GM12878 (cell line): ENCODE results near the gene TOM1L2. TPM values are rescaled to one million over a fixed set of nuclear protein-coding genes. Genes with fewer than 3 reads are reported as not detected.

Experiments
- ATAC-seq: fragments of 200-7000 bp; cut with Tn5 transposase; 3 replicates; pipeline ENCODE4 v1.9.1; 2020; ENCODE audit warnings: mild to moderate bottlenecking, moderate library complexity
- BruUV-seq: library from RNA; stranded (reverse); fragments of 400-500 nt; replicated peaks from 2 replicates; lab custom pipeline; 2021; lab: Mats Ljungman, UMichigan
- CTCF ChIA-PET: fragments of 300-600 bp; sonication (Branson Sonifier 250); formaldehyde crosslinking; extraction: SDS; loops from one replicate; lab custom pipeline; 2021; ENCODE audit warnings: inconsistent platforms; lab: Yijun Ruan, JAX
- POLR2A ChIA-PET: fragments of 350-600 bp; formaldehyde crosslinking; extraction: SDS; loops from one replicate; lab custom pipeline; 2021; ENCODE audit warnings: inconsistent platforms; lab: Charles Lee
- RAD21 ChIA-PET: fragments of 300-600 bp; sonication (Branson Sonifier 250); formaldehyde crosslinking; loops from one replicate; lab custom pipeline; 2023; ENCODE audit warnings: antibody characterized with exemption; ENCODE audit not compliant: unreplicated experiment; lab: Charles Lee
- SMC1A ChIA-PET: fragments of 300-600 bp; sonication (Branson Sonifier 250); formaldehyde crosslinking; loops from one replicate; lab custom pipeline; 2023; ENCODE audit not compliant: unreplicated experiment, uncharacterized antibody; lab: Charles Lee
- DNase-seq: peaks from one replicate; pipeline ENCODE4 v3.0.0-alpha.2; 2011; ENCODE audit warnings: low read depth, low spot score
- FAIRE-seq: peaks from 3 replicates; lab custom pipeline; 2011; peaks lifted over from hg19 to GRCh38; lab: Jason Lieb, UNC
- H2AFZ ChIP-seq: 2 replicates; pipeline ENCODE4 v1.6.0; 2011; ENCODE audit warnings: low read depth, low read length, control low read depth; ENCODE audit not compliant: control insufficient read depth
- H3K27ac ChIP-seq: 2 replicates; pipeline ENCODE4 v1.5.1; 2011; ENCODE audit warnings: control low read depth; ENCODE audit not compliant: control insufficient read depth, insufficient read depth
- H3K27me3 ChIP-seq, 2 experiments: replicated peaks in 1 of 2; 2 replicates each; pipeline versions ENCODE4 v1.6.0 to v1.6.1; 2011; ENCODE audit warnings: low read length in 1 of 2; ENCODE audit not compliant: control insufficient read depth in 2 of 2, insufficient read depth in 2 of 2
- H3K36me3 ChIP-seq, 2 experiments: 2 replicates each; pipeline ENCODE4 v1.5.1; 2011; ENCODE audit warnings: low read length in 1 of 2; ENCODE audit not compliant: control insufficient read depth in 2 of 2, insufficient read depth in 2 of 2
- H3K4me1 ChIP-seq: 2 replicates; pipeline ENCODE4 v1.6.1; 2011; ENCODE audit warnings: mild to moderate bottlenecking, low read length, moderate library complexity, mixed read lengths; ENCODE audit not compliant: control insufficient read depth, insufficient read depth
- H3K4me2 ChIP-seq: 2 replicates; pipeline ENCODE4 v1.6.0; 2011; ENCODE audit warnings: control low read depth; ENCODE audit not compliant: control insufficient read depth, insufficient read depth
- H3K4me3 ChIP-seq: fragments of 200-600 bp; sonication (generic); 2 replicates; pipeline ENCODE4 v1.5.1; 2016
- H3K79me2 ChIP-seq: 2 replicates; pipeline ENCODE4 v1.6.0; 2011; ENCODE audit warnings: low read length; ENCODE audit not compliant: control insufficient read depth, insufficient read depth
- H3K9ac ChIP-seq: 2 replicates; pipeline ENCODE4 v1.8.0; 2011; ENCODE audit warnings: low read length, control low read depth, mixed read lengths; ENCODE audit not compliant: control insufficient read depth, insufficient read depth
- H3K9me3 ChIP-seq: replicated peaks from 3 replicates; pipeline ENCODE4 v1.5.1; 2011; ENCODE audit warnings: mild to moderate bottlenecking, low read length; ENCODE audit not compliant: control insufficient read depth, insufficient read depth
- H4K20me1 ChIP-seq: 2 replicates; pipeline ENCODE4 v1.6.0; 2011; ENCODE audit not compliant: control insufficient read depth, insufficient read depth
- ASH2L ChIP-seq: fragments of 300-600, 200-600 bp; sonication (generic); IDR thresholded peaks from 2 replicates; pipeline ENCODE4 v1.6.1; 2017; ENCODE audit warnings: low read depth, mild to moderate bottlenecking, borderline replicate concordance
- ATF7 ChIP-seq: fragments of 450-650 bp; IDR thresholded peaks from 2 replicates; pipeline ENCODE4 v1.6.1; 2016; ENCODE audit warnings: low read depth, mild to moderate bottlenecking
- CBFB ChIP-seq: IDR thresholded peaks from 2 replicates; pipeline ENCODE4 v1.6.1; 2016; ENCODE audit warnings: antibody characterized with exemption, low read depth
- CHD4 ChIP-seq: fragments of 200-600 bp; sonication (generic); IDR thresholded peaks from 2 replicates; pipeline ENCODE4 v1.6.1; 2016; ENCODE audit warnings: mild to moderate bottlenecking
- EP300 ChIP-seq, 2 experiments: fragments of 150-350 bp in 1 of 2; IDR thresholded peaks; 2 replicates each; pipeline ENCODE4 v1.6.1; 2011 to 2012; ENCODE audit warnings: low read depth in 2 of 2, low read length in 2 of 2, borderline replicate concordance in 1 of 2, improper control_type of control experiment in 1 of 2, inconsistent platforms in 1 of 2; ENCODE audit not compliant: control insufficient read depth in 1 of 2
- IRF3 ChIP-seq: fragments of 450-650 bp; IDR thresholded peaks from 2 replicates; pipeline ENCODE4 v1.6.1; 2014; ENCODE audit warnings: mild to moderate bottlenecking
- MYC ChIP-seq: IDR thresholded peaks from 2 replicates; pipeline ENCODE4 v1.6.1; 2011; ENCODE audit warnings: mild to moderate bottlenecking, low read length, moderate library complexity, inconsistent platforms; ENCODE audit not compliant: insufficient read depth, insufficient replicate concordance, insufficient read length, severe bottlenecking
- POLR2A ChIP-seq: IDR thresholded peaks from 2 replicates; pipeline ENCODE4 v1.6.1; 2011; ENCODE audit warnings: low read depth, mild to moderate bottlenecking, low read length
- RELB ChIP-seq: fragments of 450-650 bp; IDR thresholded peaks from 2 replicates; pipeline ENCODE4 v1.6.1; 2017; ENCODE audit warnings: low read depth, mild to moderate bottlenecking, moderate library complexity
- SIN3A ChIP-seq: IDR thresholded peaks from 2 replicates; pipeline ENCODE4 v1.6.1; 2012; ENCODE audit warnings: low read depth, low read length, improper control_type of control experiment
- SMC3 ChIP-seq: IDR thresholded peaks from 2 replicates; pipeline ENCODE4 v1.6.1; 2011; ENCODE audit warnings: low read length, improper control_type of control experiment, borderline replicate concordance
- SREBF2 ChIP-seq: IDR thresholded peaks from 2 replicates; pipeline ENCODE4 v1.6.1; 2012; ENCODE audit warnings: mild to moderate bottlenecking, low read length
- TBL1XR1 ChIP-seq: IDR thresholded peaks from 2 replicates; pipeline ENCODE4 v1.6.1; 2012; ENCODE audit warnings: low read depth, low read length, improper control_type of control experiment
- YBX1 ChIP-seq: fragments of 450-650 bp; IDR thresholded peaks from 2 replicates; pipeline ENCODE4 v1.6.1; 2016; ENCODE audit warnings: antibody characterized with exemption
- ZBTB33 ChIP-seq: fragments of 450-650 bp; IDR thresholded peaks from 2 replicates; pipeline ENCODE4 v1.6.1; 2017; ENCODE audit warnings: mild to moderate bottlenecking
- ZNF24 ChIP-seq: fragments of 450-650 bp; IDR thresholded peaks from 2 replicates; pipeline ENCODE4 v1.6.1; 2017; ENCODE audit warnings: antibody characterized with exemption, mild to moderate bottlenecking
- ZNF274 ChIP-seq: IDR thresholded peaks from one replicate; pipeline ENCODE4 v1.8.0; 2011; ENCODE audit not compliant: insufficient read length, insufficient read depth
- ZNF622 ChIP-seq: fragments of 450-650 bp; IDR thresholded peaks from 2 replicates; pipeline ENCODE4 v1.6.1; 2017; ENCODE audit warnings: mild to moderate bottlenecking, inconsistent platforms
- WGBS: methylation state at CpG from one replicate; pipeline ENCODE4 v1.1.6; 2016; ENCODE audit warnings: low lambda C conversion rate; ENCODE audit not compliant: insufficient replicate concordance, insufficient coverage; ENCODE audit errors: missing lambda C conversion rate; 5-methylcytosine and 5-hydroxymethylcytosine counted together
- in situ Hi-C: fragments of 300-500 bp; cut with MboI; formaldehyde crosslinking; loops from 9 replicates; pipeline ENCODE4 v1.14.3; 2018; ENCODE audit warnings: mixed read lengths
- intact Hi-C: fragments of 100-400 bp; cut with micrococcal nuclease; formaldehyde crosslinking; loops from one replicate; pipeline ENCODE4 v1.14.2; 2022; ENCODE audit not compliant: unreplicated experiment
- polyA plus RNA-seq, 11 experiments: library from polyadenylated mRNA; depleted of rRNA in 4 of 11; unstranded in 6 of 11; stranded (reverse) in 5 of 11; fragments of >200 nt; fragmentation: Nextera tagmentation in 4 of 11; fragmentation: Illumina TruSeq in 1 of 11; extraction: Ambion mirVana in 4 of 11; extraction: Trizol in 1 of 11; gene quantifications; 1 replicate in 1 of 11; 2 replicates in 10 of 11; pipeline versions ENCODE4 v1.2.1 to v1.2.3, GENCODE V29; 2011 to 2016; ENCODE audit warnings: inconsistent platforms in 2 of 11, missing spikeins in 2 of 11, low read depth in 1 of 11
- total RNA-seq, 4 experiments: library from RNA; depleted of rRNA in 3 of 4; stranded (reverse); fragments of >200 nt in 3 of 4; fragmentation: Illumina TruSeq in 1 of 4; extraction: Trizol in 1 of 4; gene quantifications; 2 replicates each; pipeline versions ENCODE4 v1.2.1 to v1.2.3, GENCODE V29; 2013 to 2021
- TF ChIP-seq, protein P1 (sequence below), 3 experiments: IDR thresholded peaks in 2 of 3; conservative IDR thresholded peaks in 1 of 3; 2 replicates each; pipeline ENCODE4 v1.5.1; 2011; ENCODE audit warnings: low read depth in 3 of 3, low read length in 3 of 3, mild to moderate bottlenecking in 3 of 3, control low read depth in 2 of 3, moderate library complexity in 2 of 3, inconsistent platforms in 1 of 3, mixed read lengths in 1 of 3; ENCODE audit not compliant: control insufficient read depth in 2 of 3, insufficient read depth in 1 of 3; ENCODE audit errors: extremely low read depth in 1 of 3

The TOM1L2 gene
- total and polyA plus RNA-seq, 10 of the 15 experiments (the other 5 are each of a cell fraction or from before 2014, with no cell fraction given), result 0.19 to 19.2 (median 8.1) TPM

DNA sequence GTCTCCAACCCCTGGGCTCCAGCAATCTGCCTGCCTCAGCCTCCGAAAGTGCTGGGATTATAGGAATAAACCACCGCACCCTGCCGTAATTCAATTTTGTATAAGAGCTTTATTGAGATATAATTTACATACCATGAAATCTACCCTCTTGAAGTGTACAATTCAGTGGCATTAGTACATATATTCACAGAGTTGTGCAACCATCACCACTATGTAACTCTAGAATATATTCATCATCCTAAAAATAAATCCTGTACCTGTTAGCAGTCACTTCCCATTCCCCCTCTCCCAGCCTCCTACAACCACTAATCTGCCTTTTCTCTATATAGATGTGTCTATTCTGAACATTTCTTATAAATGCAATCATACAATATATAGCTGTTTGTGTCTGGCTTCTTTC is 26.1 kb downstream of the TOM1L2 start:
- WGBS, result 91% methylated on average over 3 of the region's 3 CpGs
- H3K27ac ChIP-seq, result no peak overlapping the region
- FAIRE-seq, result no peak
- RAD21 ChIA-PET, result interaction anchor here (1.2 kb wide), 1 partner anchor 13 kb away, joined by 3 read pairs; no protein-coding TSS in a partner anchor
- intact Hi-C loops (no loop called here), in situ Hi-C loops (no loop called here)
- POLR2A ChIA-PET, result interaction anchor here (0.5 to 1.6 kb wide), 3 partner anchors 10 to 447 kb away, joined by 3 to 6 read pairs (median 3); no protein-coding TSS in a partner anchor
- H3K9ac ChIP-seq, result no peak overlapping the region
- CTCF ChIA-PET, result interaction anchor here (1.1 to 3.7 kb wide), 6 partner anchors 11 to 39 kb away, joined by 3 to 13 read pairs (median 4); no protein-coding TSS in a partner anchor
- BruUV-seq, result no TSS peak
- H3K79me2 ChIP-seq, result no peaks in the 10 kb centered on the region
- no peaks in the 10 kb centered on the region for H3K36me3 ChIP-seq
- no peak overlapping the region for H3K4me2 ChIP-seq
- no peaks in the 10 kb centered on the region for H3K27me3 ChIP-seq
- H3K9me3 ChIP-seq, result no peaks in the 10 kb centered on the region
- no peak overlapping the region for H3K4me3 ChIP-seq
- no peaks in the 10 kb centered on the region for H4K20me1 ChIP-seq
- no peak overlapping the region for H2AFZ ChIP-seq
- no peaks in the 10 kb centered on the region for H3K4me1 ChIP-seq
- no peak for ATAC-seq
- DNase-seq, result no peak
- SMC1A ChIA-PET, result interaction anchor here (1.2 to 4.8 kb wide), 5 partner anchors 10 to 274 kb away, joined by 3 to 26 read pairs (median 3); no protein-coding TSS in a partner anchor
- TF ChIP-seq ZNF24, result no peak
- TF ChIP-seq EP300 (IDR thresholded peaks at IDR 0.05; ENCODE audit: borderline replicate concordance in 1 of 2, control insufficient read depth in 1 of 2, low read depth in 2 of 2, low read length in 2 of 2), result no peak
- no peak for TF ChIP-seq ATF7
- no peak for TF ChIP-seq SIN3A
- no peak for TF ChIP-seq RELB
- no peak for TF ChIP-seq YBX1
- TF ChIP-seq ZBTB33, result no peak
- no peak for TF ChIP-seq ZNF274
- no peak for TF ChIP-seq SREBF2
- no peak for TF ChIP-seq CBFB
- no peak for TF ChIP-seq POLR2A
- TF ChIP-seq IRF3, result no peak
- no peak for TF ChIP-seq MYC
- TF ChIP-seq SMC3, result no peak
- no peak for TF ChIP-seq CHD4
- TF ChIP-seq ASH2L, result no peak
- no peak for TF ChIP-seq TBL1XR1
- no peak for TF ChIP-seq ZNF622
- TF ChIP-seq, protein P1, sequence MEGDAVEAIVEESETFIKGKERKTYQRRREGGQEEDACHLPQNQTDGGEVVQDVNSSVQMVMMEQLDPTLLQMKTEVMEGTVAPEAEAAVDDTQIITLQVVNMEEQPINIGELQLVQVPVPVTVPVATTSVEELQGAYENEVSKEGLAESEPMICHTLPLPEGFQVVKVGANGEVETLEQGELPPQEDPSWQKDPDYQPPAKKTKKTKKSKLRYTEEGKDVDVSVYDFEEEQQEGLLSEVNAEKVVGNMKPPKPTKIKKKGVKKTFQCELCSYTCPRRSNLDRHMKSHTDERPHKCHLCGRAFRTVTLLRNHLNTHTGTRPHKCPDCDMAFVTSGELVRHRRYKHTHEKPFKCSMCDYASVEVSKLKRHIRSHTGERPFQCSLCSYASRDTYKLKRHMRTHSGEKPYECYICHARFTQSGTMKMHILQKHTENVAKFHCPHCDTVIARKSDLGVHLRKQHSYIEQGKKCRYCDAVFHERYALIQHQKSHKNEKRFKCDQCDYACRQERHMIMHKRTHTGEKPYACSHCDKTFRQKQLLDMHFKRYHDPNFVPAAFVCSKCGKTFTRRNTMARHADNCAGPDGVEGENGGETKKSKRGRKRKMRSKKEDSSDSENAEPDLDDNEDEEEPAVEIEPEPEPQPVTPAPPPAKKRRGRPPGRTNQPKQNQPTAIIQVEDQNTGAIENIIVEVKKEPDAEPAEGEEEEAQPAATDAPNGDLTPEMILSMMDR (IDR thresholded peaks at IDR 0.05 in 2 of 3, conservative IDR thresholded peaks at IDR 0.05 in 1 of 3; ENCODE audit: control insufficient read depth in 2 of 3, extremely low read depth in 1 of 3, insufficient read depth in 1 of 3, low read depth in 3 of 3, low read length in 3 of 3), result no peak
